ENCODE measurements around the gene EIF5B.

Gene EIF5B

DNA sequence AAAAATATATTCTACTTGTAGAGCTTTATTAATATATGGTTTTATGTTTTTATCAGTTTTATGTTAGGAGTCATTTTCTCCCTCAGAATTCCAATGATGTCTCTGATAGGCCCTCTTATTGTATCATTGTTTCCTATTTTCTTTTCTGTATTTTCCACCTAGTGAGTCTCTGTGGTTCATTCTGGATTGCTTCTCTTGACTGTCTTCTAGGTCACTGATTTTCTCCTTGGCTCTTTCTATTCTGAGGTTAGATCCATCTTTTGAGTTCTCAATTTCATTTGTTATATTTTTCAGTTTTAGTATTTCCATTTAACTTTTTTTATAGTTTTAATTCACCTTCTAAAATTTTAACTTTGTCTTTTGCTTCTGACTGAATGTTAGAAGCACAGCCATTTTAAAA lies 37.6 kb downstream of the EIF5B start:
- no peak for DNase-seq

DNA sequence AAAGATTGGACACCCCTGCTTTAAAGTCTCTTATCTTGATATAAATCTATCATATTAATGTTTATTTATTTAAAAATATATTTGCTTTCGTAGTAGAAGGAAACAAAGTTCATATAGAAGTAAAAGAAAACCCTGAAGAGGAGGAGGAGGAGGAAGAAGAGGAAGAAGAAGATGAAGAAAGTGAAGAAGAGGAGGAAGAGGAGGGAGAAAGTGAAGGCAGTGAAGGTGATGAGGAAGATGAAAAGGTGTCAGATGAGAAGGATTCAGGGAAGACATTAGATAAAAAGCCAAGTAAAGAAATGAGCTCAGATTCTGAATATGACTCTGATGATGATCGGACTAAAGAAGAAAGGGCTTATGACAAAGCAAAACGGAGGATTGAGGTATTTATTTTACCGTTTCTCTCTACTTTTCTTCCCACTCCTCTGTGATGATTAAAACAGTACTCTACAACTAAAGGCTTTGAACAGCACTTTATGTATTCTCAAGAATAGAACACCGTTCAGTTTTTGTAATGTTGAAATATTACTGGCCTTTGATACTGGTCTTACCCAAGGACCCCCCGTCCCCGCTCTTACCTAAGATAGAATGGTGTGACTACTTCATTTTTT lies 39.2 kb downstream of the EIF5B start:
- no peak for DNase-seq

GRCh38 chr2:99377879-99378278 lies 40.7 kb downstream of the EIF5B start:
- no peak for DNase-seq

DNA sequence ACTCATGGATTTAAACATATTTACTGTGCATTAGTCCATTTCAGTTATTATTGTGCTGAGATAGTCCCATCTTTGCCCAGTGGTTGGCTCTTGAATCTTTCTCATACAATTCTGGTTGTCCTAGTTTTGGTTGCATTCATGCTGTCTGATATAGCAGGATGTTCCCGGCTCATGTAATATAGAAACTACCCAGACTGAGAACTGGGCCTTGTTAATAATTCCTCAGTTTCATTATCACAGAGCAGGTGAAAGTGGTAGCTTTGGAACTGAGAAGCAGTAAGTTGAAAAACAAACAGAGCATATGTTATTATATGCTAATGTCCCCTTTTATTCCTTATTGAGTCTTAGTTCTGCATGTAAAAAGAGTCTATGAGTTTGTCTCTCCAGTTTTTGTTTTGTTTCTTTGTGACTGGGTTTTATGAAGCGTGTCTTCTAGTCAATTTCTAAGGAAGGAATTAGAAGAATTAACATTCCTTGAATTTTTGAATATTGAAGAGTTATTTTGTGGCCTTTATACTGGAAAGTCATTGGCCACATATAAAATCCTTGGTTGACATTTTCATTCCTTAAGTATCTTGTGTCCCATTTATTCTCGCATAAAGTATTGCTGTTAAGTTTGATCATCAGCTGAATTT lies 43.3 kb downstream of the EIF5B start:
- no peak for DNase-seq

DNA sequence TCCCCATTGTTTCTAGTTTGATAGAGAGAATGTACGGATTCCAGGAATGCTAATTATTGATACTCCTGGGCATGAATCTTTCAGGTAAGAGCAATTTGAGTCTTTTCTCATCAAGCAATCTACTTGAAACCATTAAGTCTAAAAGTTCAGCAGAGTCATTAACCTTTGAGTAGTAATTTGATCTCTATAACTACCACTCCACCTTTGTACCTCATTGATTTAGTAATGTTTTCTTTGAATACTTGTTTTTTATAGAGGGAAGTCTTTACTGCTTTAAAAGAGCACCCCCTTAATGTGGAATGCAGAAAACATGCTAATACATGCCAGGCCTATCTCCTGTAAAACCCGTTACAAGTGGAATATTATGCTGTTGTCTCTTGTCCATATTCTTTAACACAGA lies 45.0 kb downstream of the EIF5B start:
- DNase-seq = no peak

- DNase-seq = no peak
Observed at GRCh38 chr2:99386011-99386410, 48.8 kb downstream of the EIF5B start.

GRCh38 chr2:99388892-99389291 lies 51.7 kb downstream of the EIF5B start:
- DNase-seq = no peak

DNA sequence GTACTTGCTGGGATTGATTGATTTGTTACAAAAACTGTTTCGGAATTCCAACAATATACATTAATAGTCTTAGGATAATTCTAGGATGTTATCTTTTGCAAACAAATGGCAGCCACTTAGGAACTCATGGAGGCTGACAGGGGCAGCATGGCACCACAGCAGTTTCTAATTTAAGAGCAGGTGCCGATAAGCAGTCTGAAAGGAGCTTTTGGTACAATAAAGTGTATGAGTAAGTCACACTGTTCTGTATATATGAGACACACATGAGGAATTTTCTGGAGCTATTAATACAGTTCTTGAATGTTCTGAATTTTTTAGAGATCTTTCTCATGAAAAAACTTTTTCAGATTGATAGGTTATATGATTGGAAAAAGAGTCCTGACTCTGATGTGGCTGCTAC lies 52.2 kb downstream of the EIF5B start:
- DNase-seq = no peak

DNA sequence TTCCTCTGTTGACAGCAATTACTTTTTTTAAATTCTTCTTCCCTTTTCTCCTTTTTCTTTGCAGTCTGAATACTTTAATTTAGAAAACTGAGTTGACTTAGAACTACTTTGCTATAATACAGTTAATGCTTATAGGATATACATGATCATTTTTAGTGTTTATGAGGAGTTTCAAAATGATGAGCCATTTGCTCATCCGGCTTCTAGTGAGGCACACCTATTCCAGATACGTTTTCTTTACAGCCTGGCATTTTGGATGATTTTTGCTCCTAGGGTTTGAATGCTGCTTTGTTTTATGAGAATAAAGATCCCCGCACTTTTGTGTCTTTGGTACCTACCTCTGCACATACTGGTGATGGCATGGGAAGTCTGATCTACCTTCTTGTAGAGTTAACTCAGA lies 52.8 kb downstream of the EIF5B start:
- no peak for DNase-seq

DNA sequence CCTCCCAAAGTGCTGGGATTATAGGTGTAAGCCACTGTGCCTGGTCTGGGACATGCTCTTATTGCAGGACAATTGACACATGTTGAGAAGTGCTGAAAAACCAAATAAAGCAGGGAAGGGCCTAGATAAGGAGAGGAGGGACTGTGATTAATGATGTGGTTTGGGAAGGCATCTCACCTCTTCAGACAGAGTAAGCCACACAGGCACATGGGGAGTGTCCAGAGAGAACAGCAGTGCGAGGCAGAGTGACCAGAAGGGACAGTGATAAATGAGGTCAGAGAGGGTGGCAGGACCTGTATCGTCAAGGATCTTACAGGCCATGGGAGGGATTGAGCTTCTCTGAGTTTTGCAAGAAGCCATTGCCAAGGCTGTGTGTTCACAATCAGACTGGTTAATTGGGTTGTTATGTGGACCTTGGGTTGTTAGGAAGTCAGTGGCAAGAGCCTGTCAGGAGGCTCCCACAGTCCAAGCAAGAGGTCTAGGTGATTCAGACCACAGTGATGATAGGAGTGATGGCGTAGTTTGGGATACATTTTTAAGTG lies 58.5 kb downstream of the EIF5B start:
- DNase-seq = no peak

DNA sequence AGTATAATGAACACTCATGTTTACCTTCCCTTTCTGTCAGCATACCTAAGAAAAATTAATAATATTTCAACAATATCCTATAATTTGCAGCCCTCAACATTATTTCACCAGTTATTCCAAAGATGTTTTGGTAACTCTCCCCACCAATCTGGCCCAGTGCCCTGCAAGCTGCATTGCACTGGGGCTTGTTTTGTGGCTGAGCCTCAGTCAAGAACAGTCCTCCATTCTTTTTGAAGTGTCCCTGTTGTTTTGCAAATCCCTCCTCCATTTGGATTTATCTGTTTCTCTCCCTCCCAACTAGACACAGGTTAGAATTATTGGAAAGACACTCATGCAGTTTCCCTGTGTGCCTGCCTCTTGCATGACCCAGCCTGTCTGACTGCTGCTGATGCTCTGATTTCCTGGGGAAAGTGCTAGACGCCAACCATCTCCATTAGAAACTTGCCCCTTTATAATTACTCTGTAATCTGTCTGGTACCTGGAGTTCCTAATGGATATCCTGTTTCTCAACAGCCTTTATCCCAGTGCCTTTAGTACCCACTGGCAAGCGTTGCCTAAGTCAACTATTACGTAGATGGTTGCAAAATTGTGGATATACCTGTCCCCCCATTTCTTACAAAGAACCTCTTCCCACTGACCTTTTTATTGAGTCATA lies 60.2 kb downstream of the EIF5B start:
- DNase-seq = no peak

DNA sequence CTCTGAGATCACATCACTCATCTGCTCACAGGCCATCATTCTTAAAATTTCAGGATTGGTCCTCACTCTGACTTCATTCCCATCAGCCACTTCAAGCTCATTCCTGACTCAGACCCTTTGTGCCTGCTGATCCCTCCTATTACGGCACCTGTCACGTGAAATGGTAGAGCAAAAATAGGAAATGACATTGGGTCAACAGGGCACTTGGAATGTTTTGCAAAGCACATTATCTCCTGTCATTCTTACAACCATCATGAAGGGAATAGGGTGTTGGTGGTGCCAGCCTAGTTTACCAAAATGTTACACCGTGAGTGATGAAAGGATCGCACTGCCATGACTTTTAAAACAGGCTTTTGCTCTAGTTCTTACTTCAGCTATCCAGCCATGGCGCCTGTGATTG lies 61.1 kb downstream of the EIF5B start:
- no peak for DNase-seq

- no peak for DNase-seq
Observed at GRCh38 chr2:99399063-99399462, 61.9 kb downstream of the EIF5B start.

GRCh38 chr2:99399795-99400194 lies 62.6 kb downstream of the EIF5B start:
- DNase-seq = no peak

DNA sequence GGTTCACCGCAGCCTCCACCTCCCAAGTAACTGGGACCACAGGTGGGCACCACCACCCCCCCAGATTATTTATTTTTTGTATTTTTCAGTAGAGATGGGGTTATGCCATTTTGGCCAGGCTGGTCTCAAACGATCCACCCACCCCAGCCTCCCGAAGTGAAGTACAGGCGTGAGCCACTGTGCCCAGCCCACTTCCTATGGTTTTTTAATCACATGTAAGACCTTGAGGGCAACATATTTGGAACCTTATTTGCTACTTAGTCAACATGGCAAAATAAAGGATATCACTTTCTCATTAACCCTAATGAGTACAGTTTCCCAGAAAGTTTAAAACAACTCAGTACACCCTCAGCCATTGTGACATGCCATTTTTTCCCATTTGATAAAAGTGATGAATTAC lies 64.7 kb downstream of the EIF5B start:
- no peak for DNase-seq

- no peak for DNase-seq
Observed at GRCh38 chr2:99403084-99403483, 65.9 kb downstream of the EIF5B start.

- DNase-seq = no peak
Observed at GRCh38 chr2:99403524-99403923, 66.3 kb downstream of the EIF5B start.

DNA sequence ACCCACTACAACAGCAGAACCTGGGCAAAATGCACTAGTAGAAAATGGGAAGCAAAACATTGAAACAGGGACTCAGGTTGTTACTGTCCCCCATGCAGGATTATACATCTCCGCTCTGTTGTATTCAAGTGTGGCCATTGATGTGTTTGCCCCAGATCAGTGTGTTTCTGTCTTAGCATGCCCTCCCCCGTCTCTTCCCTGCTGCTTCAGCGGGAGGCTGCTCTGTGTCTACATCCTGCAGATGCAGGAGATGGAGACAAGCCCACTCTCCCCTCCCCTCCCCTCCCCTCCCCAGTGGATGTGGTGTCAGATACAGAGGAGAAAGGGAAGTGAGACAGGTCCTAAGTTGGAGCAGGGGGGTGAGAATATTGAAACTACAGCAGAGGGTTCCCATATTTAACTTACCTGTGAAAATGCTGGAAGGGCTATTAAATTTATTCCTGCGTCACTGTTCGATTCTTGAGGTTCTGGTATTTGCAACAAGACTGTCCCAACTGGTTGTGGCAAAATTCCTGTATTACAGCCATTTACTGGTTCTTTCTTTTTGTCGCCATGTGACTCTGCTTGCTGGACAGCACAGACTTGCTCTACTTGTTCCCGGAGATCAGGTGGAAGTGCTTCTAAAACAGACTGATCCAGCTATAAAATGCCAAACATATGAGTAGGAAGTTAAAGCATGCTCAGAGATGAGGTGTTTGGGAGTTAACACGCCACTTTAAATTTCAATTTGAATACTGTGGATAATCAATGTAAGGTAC lies 67.0 kb downstream of the EIF5B start:
- no peak for DNase-seq

GRCh38 chr2:99404797-99405669 lies 67.8 kb downstream of the EIF5B start:
- no peak for DNase-seq

GRCh38 chr2:99406137-99406536 lies 68.9 kb downstream of the EIF5B start:
- no peak for DNase-seq

DNA sequence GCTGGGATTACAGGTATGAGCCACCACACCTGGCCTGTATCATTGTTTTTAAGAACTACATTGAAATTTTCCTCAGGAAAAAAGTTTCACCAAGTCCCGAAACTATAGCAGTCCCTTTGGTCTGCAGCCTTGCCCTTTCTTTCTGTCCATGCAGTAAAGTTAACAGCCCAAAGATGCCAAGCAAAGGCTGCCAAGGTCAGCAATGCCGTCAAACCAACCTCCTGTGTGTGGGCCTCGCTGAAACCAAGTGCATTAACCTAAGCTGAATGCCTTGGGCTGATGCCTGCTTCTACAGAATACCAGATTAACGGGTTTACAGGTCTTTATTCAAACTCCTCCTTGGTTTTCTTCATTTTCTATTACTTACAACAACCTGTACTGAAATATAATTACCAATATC lies 73.1 kb downstream of the EIF5B start:
- no peak for DNase-seq

- no peak for DNase-seq
Observed at GRCh38 chr2:99414566-99414965, 77.4 kb downstream of the EIF5B start.

DNA sequence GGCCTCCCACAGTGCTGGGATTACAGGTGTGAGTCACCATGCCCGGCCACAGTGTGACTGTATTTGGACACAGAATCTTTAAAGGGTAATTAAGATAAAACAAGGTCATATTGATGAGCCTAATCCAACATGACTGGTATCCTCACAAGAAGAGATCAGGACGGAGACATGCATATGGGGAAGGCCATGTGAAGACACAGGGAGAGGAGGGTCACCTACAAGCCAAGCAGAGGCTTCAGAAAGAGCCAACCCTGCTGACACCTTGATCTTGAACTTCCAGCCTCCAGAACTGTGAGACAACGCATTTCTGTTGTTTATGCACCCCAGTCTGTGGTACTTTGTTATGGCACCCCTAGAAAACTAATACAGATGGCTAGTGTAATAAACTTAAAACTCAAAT lies 80.2 kb downstream of the EIF5B start:
- no peak for DNase-seq
